HG03521 (cell line): ENCODE results near the gene ARMC10.
"Not testable (repeated sequence)": the region's sequence is repeated elsewhere in the genome, so short reads cannot be mapped to it uniquely, and the experiment has no call there.

Source experiments
- ATAC-seq: cut with Tn5 transposase; IDR thresholded peaks from one replicate; pipeline ENCODE4 v1.9.1; 2021; ENCODE audit warnings: mild to moderate bottlenecking, moderate library complexity; ENCODE audit not compliant: unreplicated experiment

The ARMC10 gene

GRCh38 chr7:103121641-103122040 is 46.7 kb downstream of the ARMC10 start:
- no peak for ATAC-seq

GRCh38 chr7:103123529-103123928 is 48.6 kb downstream of the ARMC10 start:
- ATAC-seq: no peak

- no peak for ATAC-seq
Observed at GRCh38 chr7:103124429-103124979, 49.6 kb downstream of the ARMC10 start.

GRCh38 chr7:103127006-103127405 is 52.1 kb downstream of the ARMC10 start:
- ATAC-seq: no peak

GRCh38 chr7:103129702-103130549 is 55.0 kb downstream of the ARMC10 start:
- ATAC-seq: no peak

- no peak for ATAC-seq
Observed at GRCh38 chr7:103130901-103131624, 56.1 kb downstream of the ARMC10 start.

GRCh38 chr7:103132995-103133688 is 58.2 kb downstream of the ARMC10 start:
- no peak for ATAC-seq

GRCh38 chr7:103134836-103135554 is 60.1 kb downstream of the ARMC10 start:
- ATAC-seq: no peak

GRCh38 chr7:103140061-103140460 is 65.1 kb downstream of the ARMC10 start:
- no peak for ATAC-seq

- no peak for ATAC-seq
Observed at GRCh38 chr7:103140685-103141084, 65.7 kb downstream of the ARMC10 start.

GRCh38 chr7:103141753-103142404 is 66.9 kb downstream of the ARMC10 start:
- no peak for ATAC-seq

- ATAC-seq: no peak
Observed at GRCh38 chr7:103142494-103142893, 67.6 kb downstream of the ARMC10 start.

GRCh38 chr7:103143868-103144267 is 68.9 kb downstream of the ARMC10 start:
- ATAC-seq: no peak

- not testable (repeated sequence) for ATAC-seq
Observed at GRCh38 chr7:103144754-103145153, 69.8 kb downstream of the ARMC10 start.

- no peak for ATAC-seq
Observed at GRCh38 chr7:103148131-103148993, 73.4 kb downstream of the ARMC10 start.
